NCI-H1105 (cell line): Measurements from ENCODE around the gene SPATA6L.

Source experiments
- DNase-seq: peaks from one replicate; lab custom pipeline; 2025; lab: John Stamatoyannopoulos, UW

Gene SPATA6L

DNA sequence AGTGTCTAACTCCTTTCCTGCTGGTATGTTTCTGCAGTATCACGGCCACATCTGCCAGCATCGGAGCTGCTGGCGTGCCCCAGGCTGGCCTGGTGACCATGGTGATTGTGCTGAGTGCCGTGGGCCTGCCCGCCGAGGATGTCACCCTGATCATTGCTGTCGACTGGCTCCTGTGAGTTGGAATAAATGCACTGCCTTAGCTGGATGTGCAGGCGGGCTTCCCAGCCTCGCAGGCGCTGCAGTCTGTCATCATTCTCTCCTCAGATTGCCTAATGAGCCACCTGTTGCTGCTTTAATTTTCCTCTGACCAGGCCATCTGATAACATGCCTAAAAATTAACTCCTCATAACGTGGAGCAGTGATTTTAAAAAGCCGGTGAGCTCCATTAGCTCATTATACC lies 83.3 kb downstream of the SPATA6L start:
- no peak for DNase-seq

- no peak for DNase-seq
Observed at GRCh38 chr9:4581861-4582565, 84.3 kb downstream of the SPATA6L start.

- DNase-seq = no peak
Observed at GRCh38 chr9:4581035-4581760, 85.1 kb downstream of the SPATA6L start.

DNA sequence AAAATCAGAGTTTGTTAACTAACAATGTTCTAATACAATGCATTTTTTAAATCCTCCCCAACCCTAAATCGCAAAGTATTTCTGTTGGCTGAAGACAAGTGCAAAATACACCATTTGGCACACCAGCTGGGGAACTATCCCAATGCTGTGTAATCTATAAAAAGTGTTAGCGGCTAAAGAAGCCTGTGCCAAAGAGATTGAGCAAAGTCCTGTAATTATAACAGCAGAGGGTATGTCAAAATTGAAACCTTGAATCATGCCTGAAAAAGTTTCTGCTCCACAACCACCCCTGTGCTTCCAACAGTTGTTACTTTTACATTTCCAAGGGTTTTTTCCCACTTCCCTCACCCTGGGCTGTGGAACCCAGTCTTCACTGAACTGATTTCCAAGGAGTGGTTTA lies 87.3 kb downstream of the SPATA6L start:
- DNase-seq = no peak

DNA sequence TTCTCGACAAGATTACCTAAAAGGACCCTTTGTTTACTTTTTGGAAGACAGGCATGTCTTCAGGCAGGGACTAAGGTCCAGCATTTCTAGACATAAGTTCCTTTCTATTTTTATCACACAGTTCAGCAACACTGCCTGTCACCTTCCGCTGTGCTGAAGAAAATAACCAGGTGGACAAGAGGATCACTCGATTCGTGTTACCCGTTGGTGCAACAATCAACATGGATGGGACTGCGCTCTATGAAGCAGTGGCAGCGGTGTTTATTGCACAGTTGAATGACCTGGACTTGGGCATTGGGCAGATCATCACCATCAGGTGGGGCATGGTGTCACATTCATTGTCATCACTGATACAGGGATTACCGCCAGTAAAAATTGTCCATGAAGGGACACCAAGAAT lies 89.8 kb downstream of the SPATA6L start:
- no peak for DNase-seq

- DNase-seq = no peak
Observed at GRCh38 chr9:4575997-4576396, 90.3 kb downstream of the SPATA6L start.

DNA sequence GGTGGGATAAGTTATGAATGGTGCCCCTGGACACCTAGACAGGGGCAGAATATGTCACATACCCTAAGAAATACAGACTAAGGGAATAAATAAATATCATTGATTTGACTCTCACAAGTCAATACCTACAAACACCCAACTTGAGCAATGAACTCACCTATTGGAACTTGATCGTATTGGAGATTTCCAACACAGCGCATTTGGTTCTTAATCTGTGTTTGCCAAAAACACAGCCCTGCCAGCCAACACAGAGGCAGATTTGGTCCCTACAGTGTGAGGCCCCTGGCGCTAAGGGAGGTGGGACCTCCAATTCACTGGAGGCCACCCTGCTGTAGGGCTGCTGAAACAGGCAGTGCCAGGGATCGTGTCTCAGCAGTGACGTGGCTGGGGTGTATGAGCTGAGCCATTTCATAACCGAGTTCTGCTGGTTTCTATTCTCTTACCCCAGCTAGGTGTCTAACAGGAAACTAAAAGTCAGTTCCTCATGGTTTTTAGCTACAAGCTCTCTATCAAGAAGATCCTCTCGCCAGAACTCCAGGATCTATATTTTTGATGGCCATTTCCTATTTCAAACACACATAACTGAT lies 91.5 kb downstream of the SPATA6L start:
- DNase-seq = no peak

DNA sequence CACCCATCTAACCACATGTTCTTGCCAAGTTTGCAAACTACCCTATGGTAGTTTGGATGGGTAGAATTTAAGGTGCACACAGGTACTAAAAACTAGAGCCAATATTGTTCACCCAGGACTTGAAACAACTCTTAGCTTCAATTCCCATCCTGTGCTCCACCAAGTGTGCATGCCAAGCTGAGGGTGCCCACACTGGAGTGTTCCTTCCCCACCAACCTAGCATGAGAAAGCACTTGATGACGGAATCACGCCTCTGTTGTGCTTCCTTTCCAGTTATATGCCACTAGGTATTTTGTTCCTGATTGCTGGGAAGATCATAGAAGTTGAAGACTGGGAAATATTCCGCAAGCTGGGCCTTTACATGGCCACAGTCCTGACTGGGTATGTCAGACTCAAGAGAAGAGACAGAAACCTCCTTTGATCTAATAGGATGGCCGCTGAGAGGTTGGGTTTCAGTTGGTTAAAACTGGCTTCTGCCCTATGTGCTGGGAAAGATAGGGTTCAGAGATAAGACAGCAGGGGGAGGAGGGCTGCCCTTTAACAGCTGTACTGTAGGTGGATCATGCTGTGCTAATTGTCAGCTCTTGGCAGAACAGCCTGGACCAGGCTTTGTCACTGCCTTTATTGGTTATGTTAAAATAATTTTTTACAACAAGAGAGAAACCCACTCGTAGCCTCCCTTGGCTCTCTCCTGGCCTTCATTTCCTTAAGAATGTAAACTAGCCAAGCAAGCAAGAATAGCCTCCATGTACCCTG lies 92.5 kb downstream of the SPATA6L start:
- DNase-seq = no peak

- DNase-seq = no peak
Observed at GRCh38 chr9:4573176-4573575, 93.1 kb downstream of the SPATA6L start.

GRCh38 chr9:4572184-4572826 lies 94.0 kb downstream of the SPATA6L start:
- DNase-seq = no peak

GRCh38 chr9:4569101-4569500 lies 97.2 kb downstream of the SPATA6L start:
- no peak for DNase-seq

- DNase-seq = no peak
Observed at GRCh38 chr9:4567601-4568000, 98.7 kb downstream of the SPATA6L start.

- no peak for DNase-seq
Observed at GRCh38 chr9:4566806-4567205, 99.5 kb downstream of the SPATA6L start.

GRCh38 chr9:4563105-4563504 lies 103.2 kb downstream of the SPATA6L start:
- no peak for DNase-seq

GRCh38 chr9:4559261-4560182 lies 106.8 kb downstream of the SPATA6L start:
- DNase-seq = no peak

GRCh38 chr9:4558371-4558998 lies 107.8 kb downstream of the SPATA6L start:
- DNase-seq = no peak

- peak; percentile 5 for DNase-seq
Observed at GRCh38 chr9:4555236-4555635, 111.0 kb downstream of the SPATA6L start.

DNA sequence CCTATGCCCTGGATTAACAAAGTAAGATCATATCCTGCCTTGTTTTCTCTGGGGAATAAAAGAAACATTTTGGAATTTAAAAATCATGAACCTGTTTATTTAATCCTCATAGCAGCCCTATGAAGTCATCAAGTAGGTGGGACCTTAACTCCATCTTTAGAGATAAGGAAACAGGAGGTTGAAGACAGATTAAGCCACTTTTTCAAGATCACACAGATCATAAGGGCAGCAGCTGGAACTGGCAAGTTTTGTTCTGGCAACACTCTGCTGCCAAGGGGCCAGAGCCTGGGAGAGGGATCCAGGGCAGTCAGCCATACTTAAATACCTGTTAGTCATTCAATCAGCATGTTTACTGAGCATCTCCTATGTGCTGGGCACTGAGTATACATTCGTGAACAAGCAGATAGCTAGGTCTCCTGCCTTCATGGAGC lies 112.3 kb downstream of the SPATA6L start:
- DNase-seq = no peak

GRCh38 chr9:4550777-4551484 lies 115.3 kb downstream of the SPATA6L start:
- no peak for DNase-seq
